ENCODE results near the gene IFI27L2.
"Not testable (repeated sequence)": the region's sequence is repeated elsewhere in the genome, so short reads cannot be mapped to it uniquely, and the experiment has no call there.

IFI27L2 gene, protein sequence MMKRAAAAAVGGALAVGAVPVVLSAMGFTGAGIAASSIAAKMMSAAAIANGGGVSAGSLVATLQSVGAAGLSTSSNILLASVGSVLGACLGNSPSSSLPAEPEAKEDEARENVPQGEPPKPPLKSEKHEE

DNA sequence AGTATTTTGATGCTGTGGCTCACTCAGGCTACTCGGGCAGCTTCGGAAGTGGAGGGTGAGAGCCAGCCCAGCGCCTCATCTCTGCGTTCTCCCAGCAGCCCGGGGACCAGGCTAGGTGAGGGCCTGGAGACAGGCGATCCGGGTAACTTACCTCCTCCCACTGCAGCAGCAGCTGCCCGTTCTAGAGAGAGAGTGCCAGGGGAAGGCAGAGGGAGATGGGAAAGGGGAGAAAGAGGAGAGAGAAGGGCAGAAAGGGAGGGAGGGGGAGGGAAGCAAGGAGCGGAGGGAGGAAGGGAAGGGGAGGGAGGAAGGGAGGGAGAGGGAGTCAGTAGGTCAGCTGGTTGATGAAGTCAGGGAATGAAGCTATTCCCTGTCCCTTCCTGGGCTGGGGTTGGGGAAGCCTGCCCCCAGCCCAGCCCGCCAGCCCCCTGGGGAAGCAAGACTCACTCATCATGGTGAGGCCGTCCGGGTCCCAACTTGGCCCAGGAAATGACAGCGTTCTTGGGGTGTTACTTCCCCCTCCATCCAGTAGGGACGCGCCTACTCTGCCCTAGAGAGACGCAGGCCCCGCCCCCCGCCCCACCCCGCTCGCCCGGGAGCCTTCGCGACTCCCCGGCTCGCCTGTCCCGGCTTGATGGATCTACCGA, at the start of gene IFI27L2:
IFI27L2 (minus strand) TSS at position 494 of the 647 bp plus-strand sequence; CDS start at position 454, 40 bp downstream.
- peak; percentile 61 to 67 for DNase-seq (ENCODE audit: low read depth in 2 of 2)

DNA sequence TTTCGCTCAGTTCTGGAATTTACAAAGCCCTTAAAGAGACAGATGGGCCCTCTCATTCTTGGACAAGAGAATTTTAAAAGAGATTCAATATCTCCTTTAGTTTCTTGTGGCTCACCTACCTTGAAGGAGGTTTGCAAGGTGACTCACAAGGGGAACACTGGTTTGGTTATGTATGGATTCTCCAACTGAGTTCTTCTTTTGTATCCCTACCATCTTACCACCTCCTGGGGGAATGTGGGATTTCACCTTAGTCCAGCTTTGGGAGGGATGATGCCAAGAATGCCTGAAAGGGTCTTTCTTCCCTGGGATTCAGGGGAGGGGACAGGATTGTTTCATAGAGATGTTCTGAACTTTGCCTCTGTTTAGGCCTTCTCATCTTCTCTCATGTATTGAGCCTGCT, 48.4 kb upstream of the IFI27L2 start:
- no peak for DNase-seq (ENCODE audit: low read depth in 2 of 2)

GRCh38 chr14:94176808-94177207, 47.4 kb upstream of the IFI27L2 start:
- no peak for DNase-seq (ENCODE audit: low read depth in 2 of 2)

GRCh38 chr14:94175747-94176146, 46.3 kb upstream of the IFI27L2 start:
- no peak for DNase-seq (ENCODE audit: low read depth in 2 of 2)

DNA sequence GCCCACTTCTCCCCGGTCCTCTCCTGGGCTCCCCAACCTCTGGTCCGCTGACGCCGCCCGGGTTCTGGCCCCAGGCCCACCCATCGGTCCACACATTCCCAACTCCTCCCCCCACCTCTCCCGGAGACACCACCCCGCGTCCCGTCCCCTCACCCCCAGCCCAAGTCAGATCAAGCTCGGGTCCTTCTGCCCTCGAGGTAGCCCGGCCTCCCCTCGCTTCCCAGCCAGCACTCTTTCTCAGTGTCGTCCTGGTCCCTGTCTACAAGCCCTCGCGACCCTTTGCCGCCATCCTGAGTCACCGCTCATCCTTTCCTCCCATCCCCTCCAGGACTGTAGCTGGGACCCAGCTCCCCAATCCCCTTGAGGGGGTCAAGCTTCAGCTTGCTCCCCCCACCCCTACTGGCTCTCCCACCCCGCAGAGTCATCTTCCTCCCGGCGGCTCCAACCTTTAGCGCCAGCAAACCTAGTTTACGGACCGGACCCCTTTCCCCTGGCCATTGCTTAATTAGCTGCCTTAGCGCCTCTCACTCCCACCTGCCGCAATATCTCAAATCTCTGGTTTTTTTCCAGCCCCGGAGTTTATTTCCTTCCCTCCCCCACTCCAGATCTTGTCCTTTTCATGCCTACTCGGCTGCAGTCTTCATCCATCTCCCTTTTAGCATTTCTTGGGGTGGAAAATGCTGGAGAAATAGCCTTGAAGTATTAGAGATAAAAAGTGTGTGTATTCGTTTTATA, 45.8 kb upstream of the IFI27L2 start:
- DNase-seq (ENCODE audit: low read depth in 2 of 2), result no peak

DNA sequence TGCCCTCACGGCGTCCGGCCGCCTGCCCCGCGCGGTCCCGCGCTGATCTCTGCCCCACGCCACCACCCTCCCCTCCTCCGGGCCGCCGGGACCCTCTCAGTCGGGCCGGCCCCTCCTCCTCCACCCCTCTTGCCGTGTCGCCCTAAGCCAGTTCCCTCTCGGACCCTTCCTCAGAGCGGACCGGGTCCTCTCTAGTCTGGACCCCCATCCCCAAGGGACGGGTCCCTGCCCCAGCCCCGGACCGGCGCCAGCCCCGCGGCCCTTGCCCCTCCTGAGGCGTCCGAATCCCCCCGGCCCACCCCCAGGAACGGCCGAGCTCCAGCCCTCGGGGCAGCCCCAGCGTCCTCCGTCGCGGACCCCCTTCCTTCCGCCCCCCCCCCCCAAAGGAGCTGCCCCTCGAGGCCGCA, 45.2 kb upstream of the IFI27L2 start:
- DNase-seq (ENCODE audit: low read depth in 2 of 2), result no peak

DNA sequence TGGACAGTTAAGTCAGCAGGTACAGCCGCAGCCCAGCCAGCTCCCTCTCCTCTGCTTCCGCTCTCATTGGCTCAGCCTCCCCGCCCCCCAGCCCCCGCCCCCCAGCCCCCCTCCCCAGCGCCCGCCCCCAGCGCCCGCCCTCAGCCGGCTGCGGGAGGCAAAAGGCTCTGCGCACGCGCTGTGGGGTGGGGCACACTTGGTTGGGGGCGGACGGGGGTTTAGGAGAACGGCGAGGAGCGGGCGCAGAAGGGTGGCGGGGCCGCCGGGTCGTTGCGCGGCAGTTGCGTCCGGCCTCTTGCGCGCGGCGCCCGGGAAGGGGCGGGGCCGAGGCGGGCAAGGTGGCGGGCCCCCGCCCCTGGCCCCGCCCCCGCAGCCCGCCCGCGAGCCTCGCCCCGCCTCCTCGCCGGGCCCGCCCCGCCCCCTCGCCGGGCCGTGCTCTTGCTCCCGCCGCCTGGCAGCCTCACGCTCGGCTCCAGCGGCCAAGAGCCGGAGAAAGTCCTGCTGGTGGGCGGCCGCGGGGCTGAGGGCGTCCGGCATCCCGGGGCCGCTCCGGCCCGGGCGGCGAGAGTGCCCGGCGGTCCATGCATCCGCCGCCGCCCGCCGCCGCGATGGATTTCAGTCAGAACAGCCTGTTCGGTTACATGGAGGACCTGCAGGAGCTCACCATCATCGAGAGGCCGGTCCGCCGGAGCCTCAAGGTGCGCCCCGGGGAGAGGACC, 44.6 kb upstream of the IFI27L2 start, which contains the start of gene PPP4R4:
PPP4R4 (plus strand) TSS at position 438 of the 719 bp plus-strand sequence; CDS start at position 582, 144 bp downstream.
- peak; percentile 74 to 82 for DNase-seq (ENCODE audit: low read depth in 2 of 2)

GRCh38 chr14:94173471-94173884, 44.1 kb upstream of the IFI27L2 start:
- no peak for DNase-seq (ENCODE audit: low read depth in 2 of 2)

GRCh38 chr14:94172545-94172944, 43.1 kb upstream of the IFI27L2 start:
- DNase-seq (ENCODE audit: low read depth in 2 of 2), result no peak

- DNase-seq (ENCODE audit: low read depth in 2 of 2), result no peak
Measured at GRCh38 chr14:94171208-94171607, 41.8 kb upstream of the IFI27L2 start.

DNA sequence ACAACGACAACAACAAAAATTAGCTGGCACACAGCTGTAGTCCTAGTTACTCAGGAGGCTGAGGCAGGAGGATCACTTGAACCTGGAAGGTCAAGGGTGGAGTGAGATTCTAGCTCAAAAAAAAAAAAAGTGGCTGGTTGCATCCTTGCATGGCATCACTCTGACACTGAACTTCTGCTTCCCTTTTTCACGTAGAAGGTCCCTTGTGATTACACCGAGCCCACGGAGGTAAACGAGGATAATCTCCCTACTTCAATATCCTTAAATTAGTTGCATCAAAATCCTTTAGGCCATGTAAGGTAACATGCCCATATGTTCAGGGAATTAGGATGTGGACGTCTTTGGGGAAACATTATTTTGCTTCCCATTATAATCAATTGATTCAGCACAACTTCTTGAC, 40.7 kb upstream of the IFI27L2 start:
- DNase-seq (ENCODE audit: low read depth in 2 of 2), result no peak

DNA sequence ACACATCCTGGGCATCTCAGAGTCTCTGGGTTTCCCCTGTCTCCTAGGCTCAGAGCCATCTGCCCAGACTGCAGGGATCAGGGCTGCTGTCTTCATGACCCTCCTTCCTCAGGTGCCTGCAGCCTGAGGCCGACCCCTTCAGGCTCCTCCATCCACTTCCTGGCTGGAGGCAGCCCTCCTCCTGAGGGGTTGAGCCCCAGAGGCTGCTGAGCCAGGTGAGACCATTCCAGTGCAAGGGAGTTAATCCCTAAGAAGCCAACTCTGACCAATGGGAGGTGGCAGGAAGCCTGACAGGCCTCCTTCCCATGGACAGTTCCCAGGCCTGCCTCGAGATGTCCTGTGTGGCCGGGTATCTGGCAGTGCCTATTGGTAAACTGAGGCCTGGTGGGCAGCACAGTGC, 36.3 kb upstream of the IFI27L2 start:
- DNase-seq (ENCODE audit: low read depth in 2 of 2), result no peak

DNA sequence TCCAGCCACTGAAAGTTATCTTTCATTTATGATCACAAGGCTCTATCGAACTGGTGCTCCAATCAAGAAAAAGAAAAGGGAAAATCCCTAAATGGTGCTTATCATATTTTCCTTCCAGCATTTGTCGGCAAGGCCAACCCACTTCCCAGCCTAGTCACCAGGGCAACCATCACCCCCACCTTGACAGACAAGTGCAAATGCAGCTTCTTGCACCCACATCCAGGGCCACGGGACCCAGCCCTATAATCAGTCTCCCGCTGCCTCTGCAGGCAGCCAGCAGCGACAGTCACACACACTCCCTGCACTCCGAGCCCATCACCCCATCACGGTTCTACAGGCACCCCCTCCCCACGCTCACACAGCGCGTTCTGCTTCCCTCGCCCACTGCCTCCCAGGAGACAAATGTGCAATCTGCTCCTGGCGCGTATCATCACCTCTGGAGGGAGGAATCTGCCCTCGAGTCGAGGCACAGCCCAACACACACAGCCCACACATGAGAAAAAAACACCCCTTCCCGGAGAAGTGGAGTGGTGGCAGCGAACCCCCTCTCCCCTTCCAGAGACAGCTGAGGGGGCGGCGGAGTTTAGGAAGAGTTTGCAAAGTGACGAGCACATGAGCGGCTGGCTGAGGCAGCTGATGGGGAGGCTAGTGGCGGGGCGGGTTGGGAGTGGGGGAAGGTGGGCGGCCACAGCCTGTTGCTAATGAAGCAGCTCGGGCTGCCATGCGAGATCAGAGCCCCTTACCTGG, 35.5 kb upstream of the IFI27L2 start:
- peak in 1 of 2 donors; percentile 28 for DNase-seq (ENCODE audit: low read depth in 2 of 2)

DNA sequence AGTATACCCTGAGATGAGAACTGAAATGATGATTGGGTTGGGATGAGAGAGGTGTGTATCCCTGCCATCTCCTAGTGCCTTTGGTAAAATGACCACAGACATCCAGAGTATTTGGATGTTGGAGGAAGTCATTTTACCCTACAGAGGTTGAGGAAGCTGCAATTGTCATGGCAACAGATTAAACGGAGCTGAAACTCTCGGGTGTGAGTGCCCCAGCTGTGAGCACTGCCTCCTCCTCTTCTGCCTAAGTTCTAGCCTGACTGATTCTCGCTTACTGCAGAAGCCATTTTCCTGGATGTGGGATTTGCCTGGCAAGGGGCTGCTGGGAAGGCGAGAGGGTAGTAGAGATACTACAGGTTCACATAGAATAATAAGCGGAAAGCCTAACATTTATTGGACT, 34.4 kb upstream of the IFI27L2 start:
- no peak for DNase-seq (ENCODE audit: low read depth in 2 of 2)

DNA sequence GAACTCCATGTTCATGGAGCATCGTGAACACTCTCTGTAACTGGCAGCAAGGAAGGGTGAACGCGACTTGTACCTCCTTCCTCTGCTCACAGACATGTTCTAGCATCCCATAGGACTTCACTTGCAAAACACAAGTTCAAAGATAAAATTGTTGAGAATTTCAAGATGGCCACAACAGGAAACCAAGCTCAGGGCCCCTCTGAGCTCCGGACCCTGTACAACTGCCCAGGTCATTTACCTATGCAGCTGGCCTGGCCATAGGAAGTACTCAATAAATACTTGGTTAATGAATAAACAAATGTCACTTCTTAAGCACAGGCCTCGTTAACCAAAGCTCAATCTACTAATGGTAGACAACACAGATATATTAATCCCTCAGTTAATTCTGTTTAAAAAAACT, 33.1 kb upstream of the IFI27L2 start:
- no peak for DNase-seq (ENCODE audit: low read depth in 2 of 2)

DNA sequence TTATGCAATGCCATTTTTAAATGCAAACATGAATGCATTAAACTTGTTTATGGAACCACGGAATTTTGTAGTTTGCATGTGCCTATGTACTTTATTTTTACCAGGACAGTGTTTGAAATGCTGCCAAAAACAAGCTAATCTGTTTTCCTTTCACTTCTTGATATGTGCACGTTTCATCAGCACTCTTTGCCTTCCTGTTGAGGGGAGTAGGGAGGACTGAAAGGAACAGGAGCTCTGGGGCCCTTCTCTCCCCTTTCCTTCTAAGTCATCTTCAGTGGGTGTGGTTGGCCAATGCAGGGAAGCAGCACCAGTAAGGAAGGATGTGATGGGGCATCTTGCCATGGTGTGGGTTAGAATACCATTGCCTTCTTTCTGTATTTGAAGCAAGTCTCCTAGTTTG, 32.6 kb upstream of the IFI27L2 start:
- no peak for DNase-seq (ENCODE audit: low read depth in 2 of 2)

DNA sequence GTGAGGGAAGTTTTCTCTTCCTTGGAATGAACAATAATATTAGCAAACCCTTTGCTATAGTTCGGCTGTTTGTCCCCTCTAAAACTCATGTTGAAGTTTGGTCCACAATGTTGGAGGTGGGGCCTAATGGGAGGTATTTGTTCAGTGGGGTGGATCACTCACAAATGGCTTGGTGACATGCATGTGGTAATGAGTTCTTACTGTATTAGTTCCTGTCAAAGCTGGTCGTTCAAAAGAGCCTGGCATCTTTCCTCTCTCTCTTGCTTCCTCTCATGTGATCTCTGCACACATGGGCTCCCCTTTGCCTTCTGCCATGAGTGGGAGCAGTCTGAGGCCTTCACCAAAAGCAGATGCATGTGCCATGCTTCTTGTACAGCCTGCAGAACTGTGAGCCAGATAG, 31.7 kb upstream of the IFI27L2 start:
- no peak for DNase-seq (ENCODE audit: low read depth in 2 of 2)

DNA sequence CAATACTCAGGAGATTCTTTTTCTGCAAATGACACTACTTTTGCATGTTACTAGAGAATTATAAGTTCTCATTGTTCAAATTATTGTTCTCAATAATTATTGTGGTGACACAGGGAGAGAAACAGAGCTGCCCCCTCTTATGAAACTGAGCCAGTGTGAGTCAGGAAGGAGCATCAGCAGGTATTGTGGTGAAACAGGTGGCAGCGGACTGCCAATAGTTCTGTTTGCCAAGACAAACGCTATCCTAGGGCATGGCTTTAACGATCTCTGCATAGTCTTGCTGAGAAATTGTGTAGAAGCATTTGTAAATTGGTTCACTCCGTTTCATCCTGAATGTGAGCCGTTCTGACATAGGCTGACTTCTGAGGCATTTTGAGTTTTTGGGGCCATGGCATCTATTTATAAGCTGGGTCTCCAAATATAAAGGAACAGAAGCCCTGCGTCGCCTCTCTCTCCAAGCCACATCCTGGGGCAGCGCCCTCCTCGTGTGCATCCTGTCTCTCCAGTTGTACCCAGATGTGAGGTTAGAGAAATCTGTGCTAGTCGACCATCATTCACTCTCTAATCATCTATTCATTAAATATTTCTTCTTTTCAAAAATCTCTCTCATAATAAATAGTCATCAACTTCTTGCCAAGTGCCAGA, 29.0 kb upstream of the IFI27L2 start:
- no peak for DNase-seq (ENCODE audit: low read depth in 2 of 2)

DNA sequence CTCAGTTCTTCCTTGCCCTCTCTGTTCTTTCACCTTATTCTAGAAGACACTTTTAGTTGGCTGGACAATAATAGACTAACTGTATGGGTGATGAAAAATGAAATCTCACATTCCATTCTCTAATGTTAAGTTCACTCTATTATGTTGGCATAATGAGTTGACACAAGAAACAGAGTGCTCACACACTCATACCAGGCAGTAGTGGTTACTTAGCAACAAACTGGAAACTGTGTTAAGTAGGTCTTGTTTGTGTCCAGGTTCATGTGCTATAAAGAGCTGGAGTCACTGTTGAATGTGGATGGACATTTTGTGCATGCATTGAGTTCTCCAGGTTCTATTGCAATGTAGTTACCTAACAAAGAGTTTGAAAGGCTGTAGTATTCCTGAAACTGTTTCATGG, 27.8 kb upstream of the IFI27L2 start:
- no peak for DNase-seq (ENCODE audit: low read depth in 2 of 2)

DNA sequence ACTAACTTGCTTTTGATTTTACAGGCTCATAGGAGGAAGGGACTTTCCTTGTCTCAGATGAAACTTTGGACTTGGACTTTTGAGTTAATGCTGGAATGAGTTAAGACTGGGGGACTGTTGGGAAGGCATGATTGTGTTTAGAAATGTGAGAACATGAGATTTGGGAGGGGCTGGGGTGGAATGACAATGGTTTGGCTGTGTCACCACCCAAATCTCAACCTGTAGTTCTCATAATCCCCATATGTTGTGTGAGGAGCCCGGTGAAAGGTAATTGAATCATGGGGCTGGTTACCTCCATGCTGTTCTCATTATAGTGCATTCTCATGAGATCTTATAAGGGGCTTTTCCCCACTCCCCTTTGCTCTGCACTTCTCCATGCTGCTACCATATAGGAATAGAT, 26.7 kb upstream of the IFI27L2 start:
- DNase-seq (ENCODE audit: low read depth in 2 of 2), result not testable (repeated sequence)

DNA sequence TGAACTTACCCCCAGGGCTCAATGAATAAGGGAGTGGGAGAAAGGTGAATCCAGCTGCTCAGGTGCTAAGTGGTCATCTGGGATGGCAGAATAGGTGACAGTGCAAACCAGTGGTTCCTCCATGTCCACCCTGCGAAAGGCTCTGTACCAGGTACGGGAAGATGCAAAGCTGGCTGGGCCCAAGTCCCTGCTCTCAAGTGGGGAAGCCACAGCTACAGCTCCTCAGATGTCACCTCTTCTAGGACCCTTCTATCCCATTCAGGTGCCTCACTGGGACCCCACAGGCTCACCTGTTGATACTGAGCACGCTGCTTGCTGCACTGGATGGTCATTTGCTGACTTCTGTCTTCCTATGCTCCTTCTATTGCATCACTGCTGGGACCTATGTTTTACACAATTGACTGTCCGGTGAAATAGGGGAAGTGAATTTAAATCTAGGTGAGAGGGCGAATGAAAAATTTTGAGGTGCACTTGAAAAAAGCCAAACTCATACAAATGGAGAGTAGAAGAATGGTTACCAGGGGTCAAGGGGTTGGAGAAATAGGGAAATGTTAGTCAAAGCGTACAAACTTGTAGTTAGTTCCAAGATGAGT, 24.4 kb upstream of the IFI27L2 start:
- DNase-seq (ENCODE audit: low read depth in 2 of 2), result no peak
